GM12878 (cell line): ENCODE data around the gene BAG5. TPM values are rescaled to one million over a fixed set of nuclear protein-coding genes. Genes with fewer than 3 reads are reported as not detected.

Experiments
- ASH2L ChIP-seq: fragments of 300-600, 200-600 bp; sonication (generic); IDR thresholded peaks from 2 replicates; pipeline ENCODE4 v1.6.1; 2017; ENCODE audit warnings: low read depth, mild to moderate bottlenecking, borderline replicate concordance
- CREM ChIP-seq: IDR thresholded peaks from 2 replicates; pipeline ENCODE4 v1.6.1; 2014; ENCODE audit warnings: antibody characterized with exemption, low read depth
- FOS ChIP-seq: IDR thresholded peaks from 3 replicates; pipeline ENCODE4 v1.6.1; 2011; ENCODE audit warnings: borderline replicate concordance; ENCODE audit not compliant: insufficient read length; ENCODE audit errors: extremely low read depth
- FOXK2 ChIP-seq: fragments of 450-650 bp; IDR thresholded peaks from 2 replicates; pipeline ENCODE4 v1.6.1; 2017; ENCODE audit warnings: mild to moderate bottlenecking, moderate library complexity
- GABPA ChIP-seq: IDR thresholded peaks from 2 replicates; pipeline ENCODE4 v1.6.1; 2014; ENCODE audit warnings: antibody characterized with exemption, low read depth, mild to moderate bottlenecking, inconsistent platforms
- HCFC1 ChIP-seq: fragments of 150-350 bp; IDR thresholded peaks from 2 replicates; pipeline ENCODE4 v1.6.1; 2014; ENCODE audit warnings: low read length
- JUND ChIP-seq: IDR thresholded peaks from 2 replicates; pipeline ENCODE4 v1.6.1; 2012; ENCODE audit warnings: low read depth, mild to moderate bottlenecking, low read length, improper control_type of control experiment, moderate library complexity
- KDM1A ChIP-seq: fragments of 200-600 bp; sonication (generic); IDR thresholded peaks from 2 replicates; pipeline ENCODE4 v1.6.1; 2016; ENCODE audit warnings: borderline replicate concordance
- KLF5 ChIP-seq: fragments of 450-650 bp; IDR thresholded peaks from 2 replicates; pipeline ENCODE4 v1.6.1; 2014; ENCODE audit warnings: mild to moderate bottlenecking; ENCODE audit not compliant: partially characterized antibody
- MTA3 ChIP-seq: IDR thresholded peaks from 2 replicates; pipeline ENCODE4 v1.6.1; 2012; ENCODE audit warnings: low read length, inconsistent platforms, borderline replicate concordance
- MYC ChIP-seq: IDR thresholded peaks from 2 replicates; pipeline ENCODE4 v1.6.1; 2011; ENCODE audit warnings: mild to moderate bottlenecking, low read length, moderate library complexity, inconsistent platforms; ENCODE audit not compliant: insufficient read depth, insufficient replicate concordance, insufficient read length, severe bottlenecking
- NFXL1 ChIP-seq: fragments of 450-650 bp; IDR thresholded peaks from 2 replicates; pipeline ENCODE4 v1.6.1; 2017; ENCODE audit warnings: antibody characterized with exemption, mild to moderate bottlenecking, borderline replicate concordance
- NFYA ChIP-seq: IDR thresholded peaks from 2 replicates; pipeline ENCODE4 v1.6.1; 2011; ENCODE audit warnings: low read depth, mild to moderate bottlenecking, low read length, improper control_type of control experiment, borderline replicate concordance
- NR2F1 ChIP-seq: fragments of 450-650 bp; conservative IDR thresholded peaks from 2 replicates; pipeline ENCODE4 v1.6.1; 2017; ENCODE audit warnings: mild to moderate bottlenecking
- RAD21 ChIP-seq: IDR thresholded peaks from 2 replicates; pipeline ENCODE4 v1.6.1; 2011; ENCODE audit warnings: mild to moderate bottlenecking, low read depth, low read length, moderate library complexity; ENCODE audit not compliant: insufficient read depth
- RB1 ChIP-seq: fragments of 450-650 bp; formaldehyde crosslinking; IDR thresholded peaks from 2 replicates; pipeline ENCODE4 v1.6.1; 2017; ENCODE audit warnings: mild to moderate bottlenecking, borderline replicate concordance
- RBBP5 ChIP-seq: fragments of 200-600 bp; sonication (generic); conservative IDR thresholded peaks from 2 replicates; pipeline ENCODE4 v1.6.1; 2016
- USF2 ChIP-seq: IDR thresholded peaks from 2 replicates; pipeline ENCODE4 v1.6.1; 2011; ENCODE audit warnings: low read depth, low read length, improper control_type of control experiment, borderline replicate concordance
- WRNIP1 ChIP-seq: IDR thresholded peaks from 2 replicates; pipeline ENCODE4 v1.6.1; 2011; ENCODE audit warnings: low read depth, low read length, improper control_type of control experiment, borderline replicate concordance
- ZNF217 ChIP-seq: fragments of 450-650 bp; IDR thresholded peaks from 2 replicates; pipeline ENCODE4 v1.6.1; 2017; ENCODE audit warnings: antibody characterized with exemption, mild to moderate bottlenecking
- ZSCAN29 ChIP-seq: fragments of 450-650 bp; IDR thresholded peaks from 2 replicates; pipeline ENCODE4 v1.6.1; 2017; ENCODE audit warnings: mild to moderate bottlenecking, moderate library complexity
- polyA plus RNA-seq, 11 experiments: library from polyadenylated mRNA; depleted of rRNA in 4 of 11; unstranded in 6 of 11; stranded (reverse) in 5 of 11; fragments of >200 nt; fragmentation: Nextera tagmentation in 4 of 11; fragmentation: Illumina TruSeq in 1 of 11; extraction: Ambion mirVana in 4 of 11; extraction: Trizol in 1 of 11; gene quantifications; 1 replicate in 1 of 11; 2 replicates in 10 of 11; pipeline versions ENCODE4 v1.2.1 to v1.2.3, GENCODE V29; 2011 to 2016; ENCODE audit warnings: inconsistent platforms in 2 of 11, missing spikeins in 2 of 11, low read depth in 1 of 11
- total RNA-seq, 4 experiments: library from RNA; depleted of rRNA in 3 of 4; stranded (reverse); fragments of >200 nt in 3 of 4; fragmentation: Illumina TruSeq in 1 of 4; extraction: Trizol in 1 of 4; gene quantifications; 2 replicates each; pipeline versions ENCODE4 v1.2.1 to v1.2.3, GENCODE V29; 2013 to 2021
- TF ChIP-seq, protein P1 (sequence below): fragments of 450-650 bp; formaldehyde crosslinking; IDR thresholded peaks from 2 replicates; pipeline ENCODE4 v1.5.0; 2022; ENCODE audit warnings: mild to moderate bottlenecking, missing genetic modification characterization
- TF ChIP-seq, protein P2 (sequence below): IDR thresholded peaks from 2 replicates; pipeline ENCODE4 v1.6.1; 2011; ENCODE audit warnings: borderline replicate concordance, low read depth, mild to moderate bottlenecking, moderate library complexity, mixed read lengths, low read length; ENCODE audit not compliant: insufficient read depth; ENCODE audit errors: extremely low read length
- TF ChIP-seq, protein P3 (sequence below), 3 experiments: IDR thresholded peaks in 2 of 3; conservative IDR thresholded peaks in 1 of 3; 2 replicates each; pipeline ENCODE4 v1.5.1; 2011; ENCODE audit warnings: low read depth in 3 of 3, low read length in 3 of 3, mild to moderate bottlenecking in 3 of 3, control low read depth in 2 of 3, moderate library complexity in 2 of 3, inconsistent platforms in 1 of 3, mixed read lengths in 1 of 3; ENCODE audit not compliant: control insufficient read depth in 2 of 3, insufficient read depth in 1 of 3; ENCODE audit errors: extremely low read depth in 1 of 3

Gene BAG5
- total and polyA plus RNA-seq, 10 of the 15 experiments (the other 5 are each of a cell fraction or from before 2014, with no cell fraction given) = 9.9 to 30.5 (median 20.1) TPM

- TF ChIP-seq, protein P1, sequence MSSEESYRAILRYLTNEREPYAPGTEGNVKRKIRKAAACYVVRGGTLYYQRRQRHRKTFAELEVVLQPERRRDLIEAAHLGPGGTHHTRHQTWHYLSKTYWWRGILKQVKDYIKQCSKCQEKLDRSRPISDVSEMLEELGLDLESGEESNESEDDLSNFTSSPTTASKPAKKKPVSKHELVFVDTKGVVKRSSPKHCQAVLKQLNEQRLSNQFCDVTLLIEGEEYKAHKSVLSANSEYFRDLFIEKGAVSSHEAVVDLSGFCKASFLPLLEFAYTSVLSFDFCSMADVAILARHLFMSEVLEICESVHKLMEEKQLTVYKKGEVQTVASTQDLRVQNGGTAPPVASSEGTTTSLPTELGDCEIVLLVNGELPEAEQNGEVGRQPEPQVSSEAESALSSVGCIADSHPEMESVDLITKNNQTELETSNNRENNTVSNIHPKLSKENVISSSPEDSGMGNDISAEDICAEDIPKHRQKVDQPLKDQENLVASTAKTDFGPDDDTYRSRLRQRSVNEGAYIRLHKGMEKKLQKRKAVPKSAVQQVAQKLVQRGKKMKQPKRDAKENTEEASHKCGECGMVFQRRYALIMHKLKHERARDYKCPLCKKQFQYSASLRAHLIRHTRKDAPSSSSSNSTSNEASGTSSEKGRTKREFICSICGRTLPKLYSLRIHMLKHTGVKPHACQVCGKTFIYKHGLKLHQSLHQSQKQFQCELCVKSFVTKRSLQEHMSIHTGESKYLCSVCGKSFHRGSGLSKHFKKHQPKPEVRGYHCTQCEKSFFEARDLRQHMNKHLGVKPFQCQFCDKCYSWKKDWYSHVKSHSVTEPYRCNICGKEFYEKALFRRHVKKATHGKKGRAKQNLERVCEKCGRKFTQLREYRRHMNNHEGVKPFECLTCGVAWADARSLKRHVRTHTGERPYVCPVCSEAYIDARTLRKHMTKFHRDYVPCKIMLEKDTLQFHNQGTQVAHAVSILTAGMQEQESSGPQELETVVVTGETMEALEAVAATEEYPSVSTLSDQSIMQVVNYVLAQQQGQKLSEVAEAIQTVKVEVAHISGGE (CRISPR knock-in tag) = no peak
- no peak for TF ChIP-seq ZSCAN29
- no peak for TF ChIP-seq MYC
- TF ChIP-seq HCFC1 = no peak
- no peak for TF ChIP-seq RAD21
- TF ChIP-seq KLF5 = no peak
- TF ChIP-seq FOXK2 = no peak
- TF ChIP-seq GABPA = peak; percentile 54; the same call in 1 of the 2 replicates
- TF ChIP-seq USF2 = no peak
- no peak for TF ChIP-seq RBBP5
- 0 out of 2 replicates have a peak, but pooled peaks have one; percentile 56 for TF ChIP-seq NR2F1
- no peak for TF ChIP-seq RB1
- no peak for TF ChIP-seq KDM1A
- TF ChIP-seq, protein P2, sequence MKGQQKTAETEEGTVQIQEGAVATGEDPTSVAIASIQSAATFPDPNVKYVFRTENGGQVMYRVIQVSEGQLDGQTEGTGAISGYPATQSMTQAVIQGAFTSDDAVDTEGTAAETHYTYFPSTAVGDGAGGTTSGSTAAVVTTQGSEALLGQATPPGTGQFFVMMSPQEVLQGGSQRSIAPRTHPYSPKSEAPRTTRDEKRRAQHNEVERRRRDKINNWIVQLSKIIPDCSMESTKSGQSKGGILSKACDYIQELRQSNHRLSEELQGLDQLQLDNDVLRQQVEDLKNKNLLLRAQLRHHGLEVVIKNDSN = no peak
- TF ChIP-seq ASH2L = no peak
- 0 out of 2 replicates have a peak, but pooled peaks have one; percentile 37 for TF ChIP-seq MTA3
- no peak for TF ChIP-seq NFYA
- no peak for TF ChIP-seq WRNIP1
- peak; percentile 64; the same call in 1 of the 2 replicates for TF ChIP-seq JUND
- no peak for TF ChIP-seq NFXL1
- TF ChIP-seq, protein P3, sequence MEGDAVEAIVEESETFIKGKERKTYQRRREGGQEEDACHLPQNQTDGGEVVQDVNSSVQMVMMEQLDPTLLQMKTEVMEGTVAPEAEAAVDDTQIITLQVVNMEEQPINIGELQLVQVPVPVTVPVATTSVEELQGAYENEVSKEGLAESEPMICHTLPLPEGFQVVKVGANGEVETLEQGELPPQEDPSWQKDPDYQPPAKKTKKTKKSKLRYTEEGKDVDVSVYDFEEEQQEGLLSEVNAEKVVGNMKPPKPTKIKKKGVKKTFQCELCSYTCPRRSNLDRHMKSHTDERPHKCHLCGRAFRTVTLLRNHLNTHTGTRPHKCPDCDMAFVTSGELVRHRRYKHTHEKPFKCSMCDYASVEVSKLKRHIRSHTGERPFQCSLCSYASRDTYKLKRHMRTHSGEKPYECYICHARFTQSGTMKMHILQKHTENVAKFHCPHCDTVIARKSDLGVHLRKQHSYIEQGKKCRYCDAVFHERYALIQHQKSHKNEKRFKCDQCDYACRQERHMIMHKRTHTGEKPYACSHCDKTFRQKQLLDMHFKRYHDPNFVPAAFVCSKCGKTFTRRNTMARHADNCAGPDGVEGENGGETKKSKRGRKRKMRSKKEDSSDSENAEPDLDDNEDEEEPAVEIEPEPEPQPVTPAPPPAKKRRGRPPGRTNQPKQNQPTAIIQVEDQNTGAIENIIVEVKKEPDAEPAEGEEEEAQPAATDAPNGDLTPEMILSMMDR (IDR thresholded peaks at IDR 0.05 in 2 of 3, conservative IDR thresholded peaks at IDR 0.05 in 1 of 3; ENCODE audit: control insufficient read depth in 2 of 3, extremely low read depth in 1 of 3, insufficient read depth in 1 of 3, low read depth in 3 of 3, low read length in 3 of 3) = no peak
- no peak for TF ChIP-seq ZNF217
- no peak for TF ChIP-seq FOS
- TF ChIP-seq CREM = 0 out of 2 replicates have a peak, but pooled peaks have one; percentile 42
These were observed 31.1 kb upstream of the BAG5 start (continued) for GRCh38 chr14:103593577-103593976.
